ENCODE results near the gene GRK5.

The GRK5 gene

GRCh38 chr10:119304541-119304940 is 97.2 kb downstream of the GRK5 start:
- DNase-seq = no peak

GRCh38 chr10:119305860-119306513 is 98.6 kb downstream of the GRK5 start:
- peak; percentile 91 for DNase-seq

- DNase-seq = peak; percentile 63
These were observed 99.2 kb downstream of the GRK5 start for GRCh38 chr10:119306514-119306951.

GRCh38 chr10:119306986-119307392 is 99.6 kb downstream of the GRK5 start:
- no peak for DNase-seq

GRCh38 chr10:119308089-119308488 is 100.7 kb downstream of the GRK5 start:
- no peak for DNase-seq

- DNase-seq = no peak
These were observed 101.4 kb downstream of the GRK5 start for GRCh38 chr10:119308551-119309422.

- peak; percentile 21 for DNase-seq
These were observed 102.0 kb downstream of the GRK5 start for GRCh38 chr10:119309423-119309770.

GRCh38 chr10:119310806-119311205 is 103.4 kb downstream of the GRK5 start:
- DNase-seq = no peak

- no peak for DNase-seq
These were observed 104.9 kb downstream of the GRK5 start for GRCh38 chr10:119312241-119312640.

GRCh38 chr10:119313024-119313423 is 105.7 kb downstream of the GRK5 start:
- DNase-seq = no peak

GRCh38 chr10:119313644-119314043 is 106.3 kb downstream of the GRK5 start:
- DNase-seq = peak; percentile 46

- no peak for DNase-seq
These were observed 106.7 kb downstream of the GRK5 start for GRCh38 chr10:119314061-119314460.

- no peak for DNase-seq
These were observed 107.1 kb downstream of the GRK5 start for GRCh38 chr10:119314486-119314885.

- peak; percentile 65 for DNase-seq
These were observed 108.0 kb downstream of the GRK5 start for GRCh38 chr10:119315128-119316001.

- no peak for DNase-seq
These were observed 108.6 kb downstream of the GRK5 start for GRCh38 chr10:119316002-119316358.

GRCh38 chr10:119316729-119317097 is 109.3 kb downstream of the GRK5 start:
- no peak for DNase-seq

- no peak for DNase-seq
These were observed 111.2 kb downstream of the GRK5 start for GRCh38 chr10:119318411-119319160.

- no peak for DNase-seq
These were observed 112.0 kb downstream of the GRK5 start for GRCh38 chr10:119319161-119319919.

GRCh38 chr10:119319920-119320258 is 112.5 kb downstream of the GRK5 start:
- no peak for DNase-seq

GRCh38 chr10:119320981-119321380 is 113.6 kb downstream of the GRK5 start:
- DNase-seq = no peak

- DNase-seq = no peak
These were observed 116.0 kb downstream of the GRK5 start for GRCh38 chr10:119323085-119324016.
